ENCODE measurements around the gene POLR3G. TPM values are rescaled to one million over a fixed set of nuclear protein-coding genes. Genes with fewer than 3 reads are reported as not detected.

The POLR3G gene
- total and polyA plus RNA-seq, 2 of the 13 experiments (the other 11 are each of a cell fraction or from before 2014, with no cell fraction given) = 1.2 to 7.3 TPM

DNA sequence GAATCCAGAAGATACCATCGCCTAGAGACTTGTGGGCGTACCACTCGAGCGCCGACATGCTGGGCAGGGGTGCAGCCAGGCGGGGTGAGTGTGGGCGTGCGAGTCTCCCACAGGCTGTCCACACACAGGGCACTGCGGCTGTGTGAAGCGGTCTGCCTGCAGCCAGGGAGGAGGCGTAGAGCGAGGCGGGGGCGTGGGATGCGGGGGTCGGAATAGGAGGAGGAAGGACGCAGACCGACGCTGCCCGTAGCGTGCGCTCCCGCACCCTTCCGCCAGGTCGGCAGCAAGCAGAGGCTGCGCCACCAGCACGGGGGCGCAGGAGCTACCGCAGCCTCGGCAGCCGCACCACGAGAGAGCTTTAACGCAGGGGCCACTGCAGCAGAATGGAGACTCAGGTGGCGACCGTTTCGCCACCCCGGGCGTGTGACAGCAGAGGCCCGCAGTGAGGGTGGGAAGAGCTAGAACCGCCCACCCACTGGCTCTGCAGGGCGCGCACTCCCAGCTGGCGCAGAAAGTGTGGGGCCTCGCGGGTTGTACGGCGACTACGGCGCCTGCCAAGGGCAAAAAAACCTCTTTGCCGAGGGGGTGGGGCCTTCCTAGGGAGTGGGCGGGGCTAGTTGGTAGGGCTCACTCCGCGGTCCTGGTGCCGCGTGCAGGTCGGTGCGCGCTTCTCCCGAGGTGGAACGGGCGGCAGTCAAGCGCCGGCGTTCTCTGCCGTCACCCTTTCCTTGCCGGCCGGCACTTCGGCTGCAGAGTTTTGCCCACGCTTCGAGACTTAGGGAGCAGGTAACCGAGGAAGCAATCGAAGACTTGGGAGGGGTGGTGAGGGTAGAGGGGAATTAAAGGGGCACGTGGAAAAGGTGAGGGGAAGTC, at the start of gene POLR3G, which contains the start of gene MBLAC2 (continued):
- TF ChIP-seq, protein P1, sequence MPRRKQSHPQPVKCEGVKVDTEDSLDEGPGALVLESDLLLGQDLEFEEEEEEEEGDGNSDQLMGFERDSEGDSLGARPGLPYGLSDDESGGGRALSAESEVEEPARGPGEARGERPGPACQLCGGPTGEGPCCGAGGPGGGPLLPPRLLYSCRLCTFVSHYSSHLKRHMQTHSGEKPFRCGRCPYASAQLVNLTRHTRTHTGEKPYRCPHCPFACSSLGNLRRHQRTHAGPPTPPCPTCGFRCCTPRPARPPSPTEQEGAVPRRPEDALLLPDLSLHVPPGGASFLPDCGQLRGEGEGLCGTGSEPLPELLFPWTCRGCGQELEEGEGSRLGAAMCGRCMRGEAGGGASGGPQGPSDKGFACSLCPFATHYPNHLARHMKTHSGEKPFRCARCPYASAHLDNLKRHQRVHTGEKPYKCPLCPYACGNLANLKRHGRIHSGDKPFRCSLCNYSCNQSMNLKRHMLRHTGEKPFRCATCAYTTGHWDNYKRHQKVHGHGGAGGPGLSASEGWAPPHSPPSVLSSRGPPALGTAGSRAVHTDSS (CRISPR knock-in tag; conservative IDR thresholded peaks at IDR 0.05) = 0 out of 2 replicates have a peak, but pooled peaks have one; percentile 26
- TF ChIP-seq ELF1 (CRISPR knock-in tag; IDR thresholded peaks at IDR 0.05) (peak; percentile 55), HHEX (CRISPR knock-in tag; IDR thresholded peaks at IDR 0.05) (no peak), ZNF773 (CRISPR knock-in tag; IDR thresholded peaks at IDR 0.05; ENCODE audit: borderline replicate concordance) (peak; percentile 78; the same call in 1 of the 2 replicates), TBP (CRISPR knock-in tag; IDR thresholded peaks at IDR 0.05) (no peak), MIXL1 (CRISPR knock-in tag; IDR thresholded peaks at IDR 0.05) (no peak), SNRNP70 (IDR thresholded peaks at IDR 0.05; ENCODE audit: low read depth, low read length) (no peak), SMAD9 (CRISPR knock-in tag; IDR thresholded peaks at IDR 0.05) (0 out of 2 replicates have a peak, but pooled peaks have one; percentile 42), SMARCE1 (IDR thresholded peaks at IDR 0.05; ENCODE audit: borderline replicate concordance) (no peak), MATR3 (CRISPR knock-in tag; IDR thresholded peaks at IDR 0.05) (no peak), CC2D1A (CRISPR knock-in tag; IDR thresholded peaks at IDR 0.05) (0 out of 2 replicates have a peak, but pooled peaks have one; percentile 57), NR1H2 (CRISPR knock-in tag; IDR thresholded peaks at IDR 0.05; ENCODE audit: borderline replicate concordance, low read depth) (peak; percentile 38; the same call in 1 of the 2 replicates)
- TF ChIP-seq, protein P2, sequence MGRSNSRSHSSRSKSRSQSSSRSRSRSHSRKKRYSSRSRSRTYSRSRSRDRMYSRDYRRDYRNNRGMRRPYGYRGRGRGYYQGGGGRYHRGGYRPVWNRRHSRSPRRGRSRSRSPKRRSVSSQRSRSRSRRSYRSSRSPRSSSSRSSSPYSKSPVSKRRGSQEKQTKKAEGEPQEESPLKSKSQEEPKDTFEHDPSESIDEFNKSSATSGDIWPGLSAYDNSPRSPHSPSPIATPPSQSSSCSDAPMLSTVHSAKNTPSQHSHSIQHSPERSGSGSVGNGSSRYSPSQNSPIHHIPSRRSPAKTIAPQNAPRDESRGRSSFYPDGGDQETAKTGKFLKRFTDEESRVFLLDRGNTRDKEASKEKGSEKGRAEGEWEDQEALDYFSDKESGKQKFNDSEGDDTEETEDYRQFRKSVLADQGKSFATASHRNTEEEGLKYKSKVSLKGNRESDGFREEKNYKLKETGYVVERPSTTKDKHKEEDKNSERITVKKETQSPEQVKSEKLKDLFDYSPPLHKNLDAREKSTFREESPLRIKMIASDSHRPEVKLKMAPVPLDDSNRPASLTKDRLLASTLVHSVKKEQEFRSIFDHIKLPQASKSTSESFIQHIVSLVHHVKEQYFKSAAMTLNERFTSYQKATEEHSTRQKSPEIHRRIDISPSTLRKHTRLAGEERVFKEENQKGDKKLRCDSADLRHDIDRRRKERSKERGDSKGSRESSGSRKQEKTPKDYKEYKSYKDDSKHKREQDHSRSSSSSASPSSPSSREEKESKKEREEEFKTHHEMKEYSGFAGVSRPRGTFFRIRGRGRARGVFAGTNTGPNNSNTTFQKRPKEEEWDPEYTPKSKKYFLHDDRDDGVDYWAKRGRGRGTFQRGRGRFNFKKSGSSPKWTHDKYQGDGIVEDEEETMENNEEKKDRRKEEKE (IDR thresholded peaks at IDR 0.05) = no peak
- TF ChIP-seq, protein P3, sequence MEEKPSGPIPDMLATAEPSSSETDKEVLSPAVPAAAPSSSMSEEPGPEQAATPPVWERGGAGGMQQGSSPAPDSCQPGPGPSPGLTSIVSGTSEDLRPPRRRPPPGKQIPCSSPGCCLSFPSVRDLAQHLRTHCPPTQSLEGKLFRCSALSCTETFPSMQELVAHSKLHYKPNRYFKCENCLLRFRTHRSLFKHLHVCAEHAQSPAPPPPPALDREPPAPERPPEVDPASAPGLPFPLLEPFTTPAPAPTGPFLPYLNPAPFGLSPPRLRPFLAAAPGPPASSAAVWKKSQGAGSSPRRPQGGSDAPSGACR (CRISPR knock-in tag; IDR thresholded peaks at IDR 0.05) = peak; percentile 93
- TF ChIP-seq, protein P4, sequence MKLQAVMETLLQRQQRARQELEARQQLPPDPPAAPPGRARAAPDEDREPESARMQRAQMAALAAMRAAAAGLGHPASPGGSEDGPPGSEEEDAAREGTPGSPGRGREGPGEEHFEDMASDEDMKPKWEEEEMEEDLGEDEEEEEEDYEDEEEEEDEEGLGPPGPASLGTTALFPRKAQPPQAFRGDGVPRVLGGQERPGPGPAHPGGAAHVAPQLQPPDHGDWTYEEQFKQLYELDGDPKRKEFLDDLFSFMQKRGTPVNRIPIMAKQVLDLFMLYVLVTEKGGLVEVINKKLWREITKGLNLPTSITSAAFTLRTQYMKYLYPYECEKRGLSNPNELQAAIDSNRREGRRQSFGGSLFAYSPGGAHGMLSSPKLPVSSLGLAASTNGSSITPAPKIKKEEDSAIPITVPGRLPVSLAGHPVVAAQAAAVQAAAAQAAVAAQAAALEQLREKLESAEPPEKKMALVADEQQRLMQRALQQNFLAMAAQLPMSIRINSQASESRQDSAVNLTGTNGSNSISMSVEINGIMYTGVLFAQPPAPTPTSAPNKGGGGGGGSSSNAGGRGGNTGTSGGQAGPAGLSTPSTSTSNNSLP (IDR thresholded peaks at IDR 0.05; ENCODE audit: low read depth, low read length) = no peak
- TF ChIP-seq, protein P5, sequence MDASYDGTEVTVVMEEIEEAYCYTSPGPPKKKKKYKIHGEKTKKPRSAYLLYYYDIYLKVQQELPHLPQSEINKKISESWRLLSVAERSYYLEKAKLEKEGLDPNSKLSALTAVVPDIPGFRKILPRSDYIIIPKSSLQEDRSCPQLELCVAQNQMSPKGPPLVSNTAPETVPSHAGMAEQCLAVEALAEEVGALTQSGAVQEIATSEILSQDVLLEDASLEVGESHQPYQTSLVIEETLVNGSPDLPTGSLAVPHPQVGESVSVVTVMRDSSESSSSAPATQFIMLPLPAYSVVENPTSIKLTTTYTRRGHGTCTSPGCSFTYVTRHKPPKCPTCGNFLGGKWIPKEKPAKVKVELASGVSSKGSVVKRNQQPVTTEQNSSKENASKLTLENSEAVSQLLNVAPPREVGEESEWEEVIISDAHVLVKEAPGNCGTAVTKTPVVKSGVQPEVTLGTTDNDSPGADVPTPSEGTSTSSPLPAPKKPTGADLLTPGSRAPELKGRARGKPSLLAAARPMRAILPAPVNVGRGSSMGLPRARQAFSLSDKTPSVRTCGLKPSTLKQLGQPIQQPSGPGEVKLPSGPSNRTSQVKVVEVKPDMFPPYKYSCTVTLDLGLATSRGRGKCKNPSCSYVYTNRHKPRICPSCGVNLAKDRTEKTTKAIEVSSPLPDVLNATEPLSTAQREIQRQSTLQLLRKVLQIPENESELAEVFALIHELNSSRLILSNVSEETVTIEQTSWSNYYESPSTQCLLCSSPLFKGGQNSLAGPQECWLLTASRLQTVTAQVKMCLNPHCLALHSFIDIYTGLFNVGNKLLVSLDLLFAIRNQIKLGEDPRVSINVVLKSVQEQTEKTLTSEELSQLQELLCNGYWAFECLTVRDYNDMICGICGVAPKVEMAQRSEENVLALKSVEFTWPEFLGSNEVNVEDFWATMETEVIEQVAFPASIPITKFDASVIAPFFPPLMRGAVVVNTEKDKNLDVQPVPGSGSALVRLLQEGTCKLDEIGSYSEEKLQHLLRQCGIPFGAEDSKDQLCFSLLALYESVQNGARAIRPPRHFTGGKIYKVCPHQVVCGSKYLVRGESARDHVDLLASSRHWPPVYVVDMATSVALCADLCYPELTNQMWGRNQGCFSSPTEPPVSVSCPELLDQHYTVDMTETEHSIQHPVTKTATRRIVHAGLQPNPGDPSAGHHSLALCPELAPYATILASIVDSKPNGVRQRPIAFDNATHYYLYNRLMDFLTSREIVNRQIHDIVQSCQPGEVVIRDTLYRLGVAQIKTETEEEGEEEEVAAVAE (CRISPR knock-in tag; IDR thresholded peaks at IDR 0.05; ENCODE audit: borderline replicate concordance) = no peak

Measured in HepG2 (cell line).